GM08714 (cell line): Measurements from ENCODE around the gene KLF13.

ENCODE experiments used
- H3K4me3 ChIP-seq: fragments of 200-500 bp; sonication (Bioruptor generic); 2 replicates; pipeline ENCODE4 v1.5.1; 2014; ENCODE audit warnings: mild to moderate bottlenecking, low read length, inconsistent platforms
- ZNF274 ChIP-seq: IDR thresholded peaks from 2 replicates; pipeline ENCODE4 v1.6.1; 2012; ENCODE audit warnings: mild to moderate bottlenecking, low read depth, low read length

Gene KLF13

GRCh38 chr15:31317421-31318327 lies 9.0 kb upstream of the KLF13 start:
- H3K4me3 ChIP-seq, result no peak overlapping the region
- TF ChIP-seq ZNF274, result no peak

- H3K4me3 ChIP-seq, result no peak overlapping the region
- TF ChIP-seq ZNF274, result no peak
Observed at GRCh38 chr15:31318429-31318828, 8.2 kb upstream of the KLF13 start.

DNA sequence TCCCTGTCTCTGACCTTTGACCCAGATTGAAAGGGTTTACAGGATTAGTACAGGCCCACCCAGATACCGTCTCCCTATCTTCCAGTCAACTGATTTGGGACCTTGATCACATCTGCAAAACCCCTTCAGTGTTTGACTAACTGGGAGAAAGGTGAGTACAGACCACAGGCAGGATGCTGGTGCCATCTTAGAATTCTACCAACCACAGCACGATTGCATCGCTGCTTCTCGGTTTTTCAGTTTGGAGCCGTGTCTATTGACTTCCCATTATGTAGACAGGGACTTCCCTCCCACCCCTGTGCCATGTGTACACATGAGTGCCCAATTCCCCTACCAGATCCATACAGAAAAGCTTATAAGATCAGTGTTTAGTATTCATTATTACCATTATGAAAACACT lies 6.6 kb upstream of the KLF13 start:
- no peak overlapping the region for H3K4me3 ChIP-seq
- no peak for TF ChIP-seq ZNF274

DNA sequence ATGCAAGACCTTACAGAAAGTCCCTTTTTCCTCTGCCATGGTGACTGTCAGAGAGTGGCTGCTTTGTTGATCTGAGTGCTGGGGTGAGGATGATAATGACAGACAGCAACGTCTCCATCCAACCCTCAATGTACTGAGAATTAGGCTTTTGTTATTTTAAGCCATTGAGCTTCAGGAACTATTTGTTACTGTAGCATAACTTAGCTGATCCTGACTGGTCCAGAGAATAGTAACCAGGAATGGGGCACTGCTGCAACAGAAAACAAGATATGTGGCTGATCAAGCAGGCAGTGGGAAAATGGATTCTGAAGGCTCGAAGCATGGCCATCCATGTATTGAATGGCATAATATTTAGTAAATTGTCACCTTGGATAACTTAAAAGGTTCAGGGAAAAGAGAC lies 5.2 kb upstream of the KLF13 start:
- TF ChIP-seq ZNF274, result no peak
- no peak overlapping the region for H3K4me3 ChIP-seq

DNA sequence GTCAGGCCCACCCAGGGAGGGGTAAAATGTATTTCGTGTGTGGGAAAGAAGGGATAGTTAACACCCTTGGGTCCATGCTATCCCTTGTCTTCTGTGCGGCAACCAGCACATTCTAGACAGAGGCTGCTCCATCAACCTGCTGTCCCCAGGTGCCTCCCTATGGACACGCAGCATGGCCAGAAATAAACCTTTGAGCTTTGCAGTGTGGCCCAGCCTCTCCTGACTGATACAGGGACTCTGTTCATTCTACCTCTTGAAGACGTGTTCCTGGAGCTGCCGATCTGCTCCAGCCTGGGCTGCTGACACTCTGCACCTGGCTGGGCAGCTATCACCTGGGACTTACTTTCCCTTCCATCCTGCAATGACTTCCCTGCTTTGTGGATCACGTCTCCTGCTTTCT lies 4.1 kb upstream of the KLF13 start:
- no peak for TF ChIP-seq ZNF274
- H3K4me3 ChIP-seq, result no peak overlapping the region

GRCh38 chr15:31323627-31324026 lies 3.0 kb upstream of the KLF13 start:
- peak overlapping the region; percentile 88; the same call in 1 of the 2 replicates for H3K4me3 ChIP-seq
- no peak for TF ChIP-seq ZNF274

GRCh38 chr15:31324186-31324585 lies 2.4 kb upstream of the KLF13 start:
- H3K4me3 ChIP-seq, result peak overlapping the region; percentile 88; the same call in 1 of the 2 replicates
- TF ChIP-seq ZNF274, result no peak

DNA sequence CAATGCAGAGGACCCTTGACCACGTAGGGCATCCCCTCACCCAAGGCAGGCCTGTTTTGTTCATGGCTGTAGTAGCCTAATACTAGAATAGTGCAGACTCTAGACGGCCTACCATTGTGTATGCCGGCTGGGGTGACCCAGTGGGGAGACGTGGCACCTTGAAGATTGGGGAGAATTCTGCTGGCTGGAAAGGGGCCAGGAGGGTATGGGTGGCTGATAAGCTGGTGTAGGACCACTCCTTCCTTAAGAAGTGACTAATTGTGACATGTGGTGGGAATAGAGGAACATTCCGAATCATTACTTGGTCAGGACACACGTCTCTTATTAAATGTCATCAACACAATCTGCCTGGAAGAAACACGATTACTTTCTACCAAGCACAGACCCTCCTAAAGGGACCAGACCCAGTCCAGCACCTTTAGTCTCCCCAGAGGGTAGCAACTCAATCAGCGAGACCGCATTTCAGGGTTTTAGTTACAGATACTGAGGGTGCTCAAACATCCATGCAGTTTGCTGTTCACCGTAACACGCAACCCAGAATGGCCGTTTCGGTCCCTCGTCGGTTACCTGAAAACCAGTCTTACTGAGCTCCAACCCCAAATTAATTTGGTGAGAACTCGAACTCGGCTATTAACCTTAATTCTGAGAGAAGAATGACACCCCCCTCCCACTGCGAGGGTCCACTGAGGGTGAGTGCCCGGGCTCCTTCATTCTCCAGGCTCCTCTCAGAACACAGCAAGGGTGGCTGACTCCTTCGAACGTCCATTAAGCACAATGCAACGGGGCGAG lies 1.6 kb upstream of the KLF13 start:
- peak overlapping the region; percentile 88 for H3K4me3 ChIP-seq

GRCh38 chr15:31325595-31326155 lies 960 bp upstream of the KLF13 start:
- peak overlapping the region; percentile 88 for H3K4me3 ChIP-seq
- TF ChIP-seq ZNF274, result no peak

More for the DNA sequence above, 1.6 kb upstream of the KLF13 start:
- no peak for TF ChIP-seq ZNF274

DNA sequence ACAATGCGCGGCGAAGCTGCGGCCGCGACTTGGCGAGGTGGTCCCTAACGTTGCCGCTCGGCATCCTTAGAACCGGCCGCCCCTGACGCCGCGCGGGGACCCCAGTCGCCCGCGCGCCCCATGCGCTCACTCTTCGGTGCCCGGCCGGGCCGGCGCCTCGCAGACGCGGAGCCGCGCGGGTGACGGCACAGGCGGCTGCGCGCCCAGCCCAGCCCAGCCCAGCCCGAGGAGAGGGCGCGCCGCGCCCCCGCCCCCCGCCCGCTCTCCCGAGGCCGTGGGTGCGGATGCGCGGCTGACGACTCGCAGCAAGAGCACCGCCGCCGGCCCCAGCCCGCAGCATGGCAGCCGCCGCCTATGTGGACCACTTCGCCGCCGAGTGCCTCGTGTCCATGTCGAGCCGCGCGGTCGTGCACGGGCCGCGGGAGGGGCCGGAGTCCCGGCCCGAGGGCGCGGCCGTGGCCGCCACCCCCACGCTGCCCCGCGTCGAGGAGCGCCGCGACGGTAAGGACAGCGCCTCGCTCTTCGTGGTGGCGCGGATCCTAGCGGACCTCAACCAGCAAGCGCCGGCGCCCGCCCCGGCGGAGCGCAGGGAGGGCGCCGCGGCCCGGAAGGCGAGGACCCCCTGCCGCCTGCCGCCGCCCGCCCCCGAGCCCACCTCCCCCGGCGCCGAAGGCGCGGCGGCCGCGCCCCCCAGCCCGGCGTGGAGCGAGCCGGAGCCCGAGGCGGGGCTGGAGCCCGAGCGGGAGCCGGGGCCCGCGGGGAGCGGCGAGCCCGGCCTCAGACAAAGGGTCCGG lies 437 bp downstream of the KLF13 start:
- TF ChIP-seq ZNF274, result no peak
- H3K4me3 ChIP-seq, result peak overlapping the region; percentile 85

- no peak for TF ChIP-seq ZNF274
- peak overlapping the region; percentile 85 for H3K4me3 ChIP-seq
Observed at GRCh38 chr15:31327669-31328427, 1.2 kb downstream of the KLF13 start.

DNA sequence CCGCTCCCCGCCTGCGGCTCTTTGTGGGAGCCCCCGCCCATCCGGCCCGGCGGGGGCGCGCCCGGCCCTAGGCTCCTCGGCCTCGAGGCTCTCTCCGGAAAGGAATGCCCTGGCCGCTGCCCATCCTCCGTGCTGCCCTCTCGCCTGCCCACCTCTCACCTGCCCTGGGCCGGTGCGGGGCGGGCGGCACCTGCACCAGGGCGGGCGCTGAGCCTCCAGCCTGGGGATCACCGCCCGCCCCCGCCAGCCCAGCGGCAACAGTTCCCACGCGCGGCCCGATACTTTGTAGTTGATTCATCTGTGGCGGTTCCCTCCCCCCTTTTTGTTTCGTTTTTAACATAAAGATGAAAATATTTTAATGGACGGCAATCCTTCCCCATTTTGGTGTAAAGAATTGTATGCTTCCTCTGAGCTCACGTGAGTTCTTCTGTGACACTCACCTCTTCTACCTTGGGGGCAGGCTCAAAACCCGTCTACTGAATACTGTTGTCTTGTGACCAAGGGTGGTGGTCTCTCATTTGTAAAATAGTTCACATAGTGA lies 1.9 kb downstream of the KLF13 start:
- H3K4me3 ChIP-seq, result peak overlapping the region; percentile 85
- no peak for TF ChIP-seq ZNF274

- no peak for TF ChIP-seq ZNF274
Observed at GRCh38 chr15:31328969-31329639, 2.5 kb downstream of the KLF13 start.

More at GRCh38 chr15:31328969-31329639, 2.5 kb downstream of the KLF13 start:
- H3K4me3 ChIP-seq, result peak overlapping the region; percentile 85
